ENCODE measurements around the gene PRODH2.

DNA sequence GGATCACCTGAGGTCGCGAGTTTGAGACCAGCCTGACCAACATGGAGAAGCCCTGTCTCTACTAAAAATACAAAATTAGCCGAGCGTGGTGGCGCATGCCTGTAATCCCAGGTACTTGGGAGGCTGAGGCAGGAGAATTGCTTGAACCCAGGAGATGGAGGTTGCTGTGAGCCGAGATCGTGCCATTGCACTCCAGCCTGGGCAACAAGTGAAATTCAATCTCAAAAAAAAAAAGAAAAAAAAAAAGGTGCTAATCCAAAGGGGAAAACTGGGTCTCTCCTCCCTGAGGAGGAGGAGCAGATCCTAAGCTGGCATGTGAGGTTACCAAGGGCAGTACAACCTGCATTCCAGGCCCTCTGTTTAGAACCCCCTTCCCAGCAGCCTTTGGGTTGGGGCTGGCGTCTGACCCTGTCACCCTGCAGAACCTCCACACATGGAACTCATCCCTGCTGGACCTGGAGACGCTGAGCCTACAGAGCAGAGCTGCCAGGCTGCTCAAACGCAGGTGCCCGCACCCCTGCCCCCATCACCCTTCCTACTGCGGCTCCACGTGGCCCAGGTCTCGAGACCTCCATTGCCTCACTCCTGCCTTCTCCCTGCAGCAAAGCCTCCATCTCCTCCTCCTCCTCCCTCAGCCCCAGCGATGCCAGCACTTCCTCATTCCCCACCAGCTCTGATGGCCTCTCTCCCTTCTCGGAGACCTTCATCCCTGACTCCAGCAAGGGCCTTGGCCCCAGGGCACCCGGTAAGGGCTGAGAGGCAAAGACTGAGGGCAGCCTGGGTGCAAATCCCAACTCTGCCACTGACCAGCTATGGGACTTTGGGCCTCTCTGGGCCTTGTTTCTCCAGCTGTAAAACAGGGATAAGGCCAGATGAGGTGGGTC, 48.0 kb downstream of the PRODH2 start:
- TF ChIP-seq POLR2AphosphoS5 (IDR thresholded peaks at IDR 0.05) = no peak
- TF ChIP-seq CTCF (IDR thresholded peaks at IDR 0.05) = no peak

All from prostate gland (tissue), 2 donors.